HG02798 (cell line): ENCODE measurements around the gene KMT2E.
"Not testable (repeated sequence)": the region's sequence is repeated elsewhere in the genome, so short reads cannot be mapped to it uniquely, and the experiment has no call there.

ENCODE experiments used
- ATAC-seq: cut with Tn5 transposase; IDR thresholded peaks from one replicate; pipeline ENCODE4 v1.9.1; 2021; ENCODE audit warnings: mild to moderate bottlenecking; ENCODE audit not compliant: unreplicated experiment, poor library complexity

Gene KMT2E

GRCh38 chr7:105005486-105005885 lies 8.5 kb upstream of the KMT2E start:
- ATAC-seq, result not testable (repeated sequence)

- ATAC-seq, result no peak
Observed at GRCh38 chr7:105006367-105007136, 7.5 kb upstream of the KMT2E start.

- no peak for ATAC-seq
Observed at GRCh38 chr7:105007298-105007697, 6.7 kb upstream of the KMT2E start.

GRCh38 chr7:105009667-105010503 lies 4.1 kb upstream of the KMT2E start:
- ATAC-seq, result no peak

- ATAC-seq, result no peak
Observed at GRCh38 chr7:105010504-105011130, 3.4 kb upstream of the KMT2E start.

GRCh38 chr7:105011141-105011830 lies 2.7 kb upstream of the KMT2E start:
- ATAC-seq, result no peak

GRCh38 chr7:105011831-105012502 lies 2.0 kb upstream of the KMT2E start:
- no peak for ATAC-seq

GRCh38 chr7:105012503-105013220 lies 1.3 kb upstream of the KMT2E start:
- ATAC-seq, result peak; percentile 79

- ATAC-seq, result peak; percentile 41
Observed at GRCh38 chr7:105013221-105013815, 687 bp upstream of the KMT2E start.

- ATAC-seq, result peak; percentile 9
Observed at GRCh38 chr7:105014693-105015389, 836 bp downstream of the KMT2E start.

- ATAC-seq, result no peak
Observed at GRCh38 chr7:105015390-105015965, 1.5 kb downstream of the KMT2E start.

- no peak for ATAC-seq
Observed at GRCh38 chr7:105016068-105016708, 2.2 kb downstream of the KMT2E start.

GRCh38 chr7:105016709-105017656 lies 3.0 kb downstream of the KMT2E start:
- no peak for ATAC-seq

- ATAC-seq, result no peak
Observed at GRCh38 chr7:105017657-105018365, 3.8 kb downstream of the KMT2E start.

- no peak for ATAC-seq
Observed at GRCh38 chr7:105019269-105019668, 5.3 kb downstream of the KMT2E start.

GRCh38 chr7:105020926-105021325 lies 6.9 kb downstream of the KMT2E start:
- no peak for ATAC-seq
